ENCODE data around the gene LIMD2.

DNA sequence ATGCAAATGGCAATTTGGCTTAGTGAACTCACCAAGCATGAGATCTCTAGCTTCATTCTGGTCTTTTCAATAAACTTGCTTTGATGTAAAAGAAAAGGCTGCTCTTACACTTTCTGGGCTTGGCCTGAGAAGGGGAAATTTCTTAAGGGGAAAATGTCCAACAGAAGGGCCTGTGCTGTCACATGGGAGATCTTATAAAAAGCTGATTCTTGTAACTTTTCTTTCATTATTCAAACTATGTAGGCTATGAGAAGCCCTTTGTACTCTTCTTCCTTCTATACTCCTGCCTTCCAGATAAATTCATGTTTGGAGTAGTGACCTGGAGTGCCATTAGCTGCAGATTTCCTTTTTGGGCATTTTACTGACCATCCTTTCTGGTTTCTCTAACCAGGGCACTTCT, 16.9 kb downstream of the LIMD2 start:
- TF ChIP-seq REST (IDR thresholded peaks at IDR 0.05; ENCODE audit: insufficient read depth in 1 of 2, low read depth in 2 of 2, low read length in 2 of 2) (no peak), TAF1 (IDR thresholded peaks at IDR 0.05; ENCODE audit: borderline replicate concordance, insufficient read depth, low read length) (no peak), POLR2AphosphoS5 (IDR thresholded peaks at IDR 0.05; ENCODE audit: low read depth, low read length) (no peak)

Measured in PFSK-1 (cell line).